ENCODE results near the gene GATAD2B.

GATAD2B gene

GRCh38 chr1:153946622-153947241 lies 24.0 kb upstream of the GATAD2B start, which contains the start of gene DENND4B:
DENND4B (minus strand) TSS chr1:153946718; CDS start chr1:153944374, 2,344 bp downstream.
- H3K4me3 ChIP-seq (ENCODE audit: low read length): peak within 1 kb of the TSS; percentile 76
- peak within 1 kb of the TSS; percentile 55 for H3K27ac ChIP-seq (ENCODE audit: low read length)
- peak within 1 kb of the TSS; percentile 77 for H3K9ac ChIP-seq (ENCODE audit: low read depth, low read length)
- H3K36me3 ChIP-seq (ENCODE audit: insufficient read depth, low read depth, low read length): peaks cover 61% of the 10 kb centered on the region
- H3K9me3 ChIP-seq (ENCODE audit: insufficient read depth, low read depth, low read length): no peaks in the 10 kb centered on the region
- H3K4me1 ChIP-seq (ENCODE audit: insufficient read depth, low read length): no peaks in the 10 kb centered on the region
- H3K27me3 ChIP-seq (ENCODE audit: insufficient read depth, low read length): no peaks in the 10 kb centered on the region

- H3K9me3 ChIP-seq (ENCODE audit: insufficient read depth, low read depth, low read length): no peaks in the 10 kb centered on the region
- peaks cover 60% of the 10 kb centered on the region for H3K36me3 ChIP-seq (ENCODE audit: insufficient read depth, low read depth, low read length)
- H3K27ac ChIP-seq (ENCODE audit: low read length): peak overlapping the region; percentile 55
- peak overlapping the region; percentile 76 for H3K4me3 ChIP-seq (ENCODE audit: low read length)
- no peaks in the 10 kb centered on the region for H3K27me3 ChIP-seq (ENCODE audit: insufficient read depth, low read length)
- H3K9ac ChIP-seq (ENCODE audit: low read depth, low read length): peak overlapping the region; percentile 77
- H3K4me1 ChIP-seq (ENCODE audit: insufficient read depth, low read length): no peaks in the 10 kb centered on the region
These were observed 23.2 kb upstream of the GATAD2B start for GRCh38 chr1:153945795-153946621.

DNA sequence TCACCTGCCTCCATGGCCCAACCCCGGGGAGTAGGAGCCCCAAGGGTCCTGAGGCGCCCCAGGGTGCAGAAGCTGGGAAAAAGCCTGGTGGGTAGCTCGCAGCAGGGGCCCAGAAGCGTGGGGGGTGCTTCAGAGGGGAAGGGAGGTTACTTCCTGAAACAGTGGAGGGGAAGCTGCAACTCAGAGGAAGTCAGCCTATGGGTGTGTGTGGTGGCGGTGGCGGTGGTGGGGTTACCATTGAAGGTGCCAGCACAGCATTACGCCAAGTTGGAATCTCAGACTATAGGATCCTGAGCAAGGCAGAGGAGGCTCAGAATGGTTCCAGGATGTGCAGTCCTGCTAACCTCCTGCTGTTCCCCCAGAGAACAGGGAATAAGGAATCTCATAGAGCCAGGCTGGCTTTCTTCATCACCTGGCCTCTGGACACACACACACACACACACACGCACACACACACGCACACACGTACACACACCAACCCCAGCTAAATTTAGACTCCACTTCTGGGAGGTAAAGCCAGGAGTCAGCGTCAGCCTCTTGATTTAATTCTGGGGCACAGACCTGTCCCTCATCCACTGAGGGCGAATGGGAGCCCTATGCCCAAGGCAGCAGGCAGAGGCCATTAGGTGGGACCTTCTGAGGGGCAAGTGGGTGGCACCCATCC lies 22.5 kb upstream of the GATAD2B start:
- Histone ChIP-seq H3K9ac (ENCODE audit: low read depth, low read length) (peak overlapping the region; percentile 77), H3K27me3 (ENCODE audit: insufficient read depth, low read length) (no peaks in the 10 kb centered on the region), H3K27ac (ENCODE audit: low read length) (peak overlapping the region; percentile 55), H3K4me1 (ENCODE audit: insufficient read depth, low read length) (no peaks in the 10 kb centered on the region), H3K9me3 (ENCODE audit: insufficient read depth, low read depth, low read length) (no peaks in the 10 kb centered on the region), H3K36me3 (ENCODE audit: insufficient read depth, low read depth, low read length) (peaks cover 60% of the 10 kb centered on the region), H3K4me3 (ENCODE audit: low read length) (peak overlapping the region; percentile 76)

GRCh38 chr1:153944827-153945117 lies 22.0 kb upstream of the GATAD2B start:
- Histone ChIP-seq H3K36me3 (ENCODE audit: insufficient read depth, low read depth, low read length) (peaks cover 60% of the 10 kb centered on the region), H3K4me1 (ENCODE audit: insufficient read depth, low read length) (no peaks in the 10 kb centered on the region), H3K9me3 (ENCODE audit: insufficient read depth, low read depth, low read length) (no peaks in the 10 kb centered on the region), H3K4me3 (ENCODE audit: low read length) (peak overlapping the region; percentile 76; the same call in 1 of the 2 replicates), H3K27ac (ENCODE audit: low read length) (no peak overlapping the region), H3K27me3 (ENCODE audit: insufficient read depth, low read length) (no peaks in the 10 kb centered on the region), H3K9ac (ENCODE audit: low read depth, low read length) (0 out of 2 replicates have a peak overlapping the region, but pooled peaks have one; percentile 77)

GRCh38 chr1:153944005-153944826 lies 21.4 kb upstream of the GATAD2B start:
- no peak overlapping the region for H3K27ac ChIP-seq (ENCODE audit: low read length)
- no peaks in the 10 kb centered on the region for H3K27me3 ChIP-seq (ENCODE audit: insufficient read depth, low read length)
- H3K9me3 ChIP-seq (ENCODE audit: insufficient read depth, low read depth, low read length): no peaks in the 10 kb centered on the region
- H3K4me1 ChIP-seq (ENCODE audit: insufficient read depth, low read length): no peaks in the 10 kb centered on the region
- H3K4me3 ChIP-seq (ENCODE audit: low read length): no peak overlapping the region
- peaks cover 63% of the 10 kb centered on the region for H3K36me3 ChIP-seq (ENCODE audit: insufficient read depth, low read depth, low read length)
- H3K9ac ChIP-seq (ENCODE audit: low read depth, low read length): no peak overlapping the region

GRCh38 chr1:153942766-153943549 lies 20.2 kb upstream of the GATAD2B start:
- H3K9me3 ChIP-seq (ENCODE audit: insufficient read depth, low read depth, low read length): no peaks in the 10 kb centered on the region
- no peak overlapping the region for H3K9ac ChIP-seq (ENCODE audit: low read depth, low read length)
- H3K36me3 ChIP-seq (ENCODE audit: insufficient read depth, low read depth, low read length): peaks cover 57% of the 10 kb centered on the region
- H3K27ac ChIP-seq (ENCODE audit: low read length): no peak overlapping the region
- no peaks in the 10 kb centered on the region for H3K27me3 ChIP-seq (ENCODE audit: insufficient read depth, low read length)
- H3K4me3 ChIP-seq (ENCODE audit: low read length): no peak overlapping the region
- H3K4me1 ChIP-seq (ENCODE audit: insufficient read depth, low read length): no peaks in the 10 kb centered on the region

DNA sequence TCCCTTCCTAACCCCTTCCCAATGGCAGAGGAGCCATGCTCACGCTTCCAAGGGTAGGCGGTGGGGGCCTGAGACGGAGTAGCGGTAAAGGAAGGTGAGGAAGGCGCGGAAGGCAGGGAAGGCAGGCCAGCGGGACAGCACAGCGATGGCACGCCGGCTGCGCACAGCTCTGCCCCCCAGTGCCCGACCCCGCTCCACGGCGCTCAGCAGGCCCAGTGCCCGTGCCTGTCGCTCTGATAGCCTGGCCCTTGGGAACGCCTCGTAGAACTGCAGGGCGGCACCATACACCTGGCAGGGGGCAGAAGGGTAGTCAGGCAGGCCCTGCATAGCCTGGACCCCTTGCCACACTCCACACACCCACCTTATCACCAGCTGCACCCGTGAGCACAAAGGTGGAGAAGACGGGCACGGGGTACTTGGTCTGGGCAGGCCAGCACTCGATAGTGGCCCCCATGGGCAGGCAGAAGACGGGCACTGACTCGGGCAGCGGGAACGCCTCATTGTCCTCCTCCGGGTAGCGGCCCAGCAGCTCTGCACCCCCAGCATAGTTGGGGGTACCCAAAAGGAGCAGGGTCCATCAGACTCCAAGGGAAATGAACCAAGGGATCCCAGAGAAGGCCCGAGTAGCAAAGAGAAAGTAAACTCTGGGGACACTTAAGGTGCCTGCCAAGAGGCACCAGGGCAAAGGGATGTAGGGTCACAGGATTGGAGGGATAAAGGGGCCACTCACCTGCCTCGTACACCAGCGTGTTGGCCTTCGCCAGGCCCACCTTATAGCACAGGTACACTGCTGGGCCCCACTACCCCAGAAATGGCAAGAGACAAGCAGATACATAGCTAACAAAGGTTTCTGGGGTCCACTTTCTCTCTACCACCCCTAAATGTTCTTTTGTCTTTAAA lies 19.3 kb upstream of the GATAD2B start:
- Histone ChIP-seq H3K27me3 (ENCODE audit: insufficient read depth, low read length) (no peaks in the 10 kb centered on the region), H3K27ac (ENCODE audit: low read length) (no peak overlapping the region), H3K9me3 (ENCODE audit: insufficient read depth, low read depth, low read length) (no peaks in the 10 kb centered on the region), H3K36me3 (ENCODE audit: insufficient read depth, low read depth, low read length) (peaks cover 58% of the 10 kb centered on the region), H3K4me3 (ENCODE audit: low read length) (no peak overlapping the region), H3K4me1 (ENCODE audit: insufficient read depth, low read length) (no peaks in the 10 kb centered on the region), H3K9ac (ENCODE audit: low read depth, low read length) (no peak overlapping the region)

DNA sequence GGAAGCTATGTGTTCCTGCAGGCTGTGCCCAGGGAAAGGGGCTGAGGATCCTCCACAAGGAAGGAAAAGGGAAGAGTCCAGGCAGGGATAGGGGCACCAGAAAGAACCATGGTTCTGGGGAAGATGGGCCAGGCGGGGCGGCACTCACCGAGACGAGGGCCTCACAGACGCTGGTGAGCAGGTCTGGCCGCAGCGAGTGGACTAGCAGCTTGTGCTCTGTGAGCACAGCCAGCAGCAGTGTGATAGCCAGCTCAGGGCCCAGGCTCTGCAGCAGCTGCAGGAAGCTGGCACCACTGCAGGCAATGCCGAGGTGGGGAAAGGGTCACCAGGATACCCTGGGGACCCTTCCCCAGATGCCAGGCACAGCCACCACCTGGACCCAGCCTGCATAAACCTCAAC lies 18.0 kb upstream of the GATAD2B start:
- H3K4me1 ChIP-seq (ENCODE audit: insufficient read depth, low read length): no peaks in the 10 kb centered on the region
- no peaks in the 10 kb centered on the region for H3K27me3 ChIP-seq (ENCODE audit: insufficient read depth, low read length)
- no peak overlapping the region for H3K27ac ChIP-seq (ENCODE audit: low read length)
- no peak overlapping the region for H3K4me3 ChIP-seq (ENCODE audit: low read length)
- H3K9ac ChIP-seq (ENCODE audit: low read depth, low read length): no peak overlapping the region
- H3K36me3 ChIP-seq (ENCODE audit: insufficient read depth, low read depth, low read length): peaks cover 70% of the 10 kb centered on the region
- no peaks in the 10 kb centered on the region for H3K9me3 ChIP-seq (ENCODE audit: insufficient read depth, low read depth, low read length)

DNA sequence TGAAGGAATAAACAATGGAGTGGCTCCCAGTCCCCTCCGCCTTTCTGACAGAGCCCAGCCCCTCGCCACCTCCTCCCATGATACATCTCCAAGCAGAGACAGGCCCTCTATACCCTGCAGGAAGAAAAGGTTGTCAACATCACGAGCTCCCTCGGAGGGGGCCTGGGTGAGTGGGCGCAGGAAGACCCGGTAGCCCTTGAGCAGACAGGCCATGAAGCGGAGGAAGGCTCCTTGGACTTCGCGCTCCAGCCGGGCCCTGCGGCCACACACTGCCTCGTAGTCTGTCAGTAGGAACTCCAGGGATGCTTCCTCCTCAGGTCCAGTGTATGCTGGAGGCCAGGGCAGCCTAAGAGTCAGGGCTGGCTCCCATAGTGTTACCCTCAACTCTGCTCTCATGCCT lies 16.7 kb upstream of the GATAD2B start:
- H3K9me3 ChIP-seq (ENCODE audit: insufficient read depth, low read depth, low read length): no peaks in the 10 kb centered on the region
- H3K4me3 ChIP-seq (ENCODE audit: low read length): no peak overlapping the region
- H3K27me3 ChIP-seq (ENCODE audit: insufficient read depth, low read length): no peaks in the 10 kb centered on the region
- H3K9ac ChIP-seq (ENCODE audit: low read depth, low read length): no peak overlapping the region
- no peak overlapping the region for H3K27ac ChIP-seq (ENCODE audit: low read length)
- peaks cover 81% of the 10 kb centered on the region for H3K36me3 ChIP-seq (ENCODE audit: insufficient read depth, low read depth, low read length)
- no peaks in the 10 kb centered on the region for H3K4me1 ChIP-seq (ENCODE audit: insufficient read depth, low read length)

DNA sequence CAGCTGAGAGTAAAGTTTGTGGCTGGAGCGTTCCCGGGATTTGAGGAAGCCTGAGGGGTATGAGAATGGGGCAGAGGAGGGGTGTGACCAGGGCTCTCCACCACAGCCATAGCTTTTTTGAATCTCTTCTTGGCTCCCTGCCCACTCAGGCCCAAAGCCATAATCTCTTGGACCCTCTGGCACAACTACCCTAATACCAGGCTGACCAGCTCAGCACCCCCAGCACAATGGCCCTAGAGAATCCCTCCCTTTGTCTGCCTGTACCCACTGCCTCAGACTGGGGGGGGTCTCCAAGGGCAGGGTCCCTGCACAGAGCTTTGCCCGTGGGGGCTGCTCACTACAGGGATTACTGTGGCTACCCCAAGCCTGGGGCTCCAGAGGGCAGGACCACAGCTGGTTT lies 16.2 kb upstream of the GATAD2B start:
- H3K4me3 ChIP-seq (ENCODE audit: low read length): no peak overlapping the region
- no peaks in the 10 kb centered on the region for H3K4me1 ChIP-seq (ENCODE audit: insufficient read depth, low read length)
- H3K9ac ChIP-seq (ENCODE audit: low read depth, low read length): no peak overlapping the region
- H3K36me3 ChIP-seq (ENCODE audit: insufficient read depth, low read depth, low read length): peaks cover 84% of the 10 kb centered on the region
- H3K27me3 ChIP-seq (ENCODE audit: insufficient read depth, low read length): no peaks in the 10 kb centered on the region
- H3K27ac ChIP-seq (ENCODE audit: low read length): no peak overlapping the region
- H3K9me3 ChIP-seq (ENCODE audit: insufficient read depth, low read depth, low read length): no peaks in the 10 kb centered on the region

Measured in iPS-20b (cell line).